Inflammatory macrophage treated with lipopolysaccharide for 1 hour (primary cell): Measurements from ENCODE around the gene IQCH.

Source experiments
- DNase-seq, 2 donors: peaks; one replicate each; pipeline ENCODE4 v3.0.0-alpha.2; 2020 to 2022

The IQCH gene

GRCh38 chr15:67542420-67543347 is 288.1 kb downstream of the IQCH start, which contains the start of gene MAP2K5:
Gene MAP2K5 (plus strand): TSS chr15:67542703. CDS start chr15:67543336, 633 bp downstream.
- peak; percentile 68 to 86 for DNase-seq

GRCh38 chr15:67543348-67543718 is 288.7 kb downstream of the IQCH start:
- no peak for DNase-seq

- no peak for DNase-seq
Observed at GRCh38 chr15:67544475-67544874, 289.9 kb downstream of the IQCH start.

GRCh38 chr15:67545864-67546263 is 291.3 kb downstream of the IQCH start:
- no peak for DNase-seq

- DNase-seq = no peak
Observed at GRCh38 chr15:67547064-67547463, 292.5 kb downstream of the IQCH start.

GRCh38 chr15:67547836-67548235 is 293.2 kb downstream of the IQCH start:
- no peak for DNase-seq

GRCh38 chr15:67548236-67548852 is 293.8 kb downstream of the IQCH start:
- no peak for DNase-seq

GRCh38 chr15:67548862-67549651 is 294.5 kb downstream of the IQCH start:
- peak; percentile 12 to 14 for DNase-seq

GRCh38 chr15:67549736-67550135 is 295.1 kb downstream of the IQCH start:
- no peak for DNase-seq

- peak; percentile 13 to 51 for DNase-seq
Observed at GRCh38 chr15:67550522-67550921, 295.9 kb downstream of the IQCH start.

- DNase-seq = no peak
Observed at GRCh38 chr15:67551207-67551743, 296.7 kb downstream of the IQCH start.
